ENCODE results near the gene ARHGEF40.

ARHGEF40 gene

DNA sequence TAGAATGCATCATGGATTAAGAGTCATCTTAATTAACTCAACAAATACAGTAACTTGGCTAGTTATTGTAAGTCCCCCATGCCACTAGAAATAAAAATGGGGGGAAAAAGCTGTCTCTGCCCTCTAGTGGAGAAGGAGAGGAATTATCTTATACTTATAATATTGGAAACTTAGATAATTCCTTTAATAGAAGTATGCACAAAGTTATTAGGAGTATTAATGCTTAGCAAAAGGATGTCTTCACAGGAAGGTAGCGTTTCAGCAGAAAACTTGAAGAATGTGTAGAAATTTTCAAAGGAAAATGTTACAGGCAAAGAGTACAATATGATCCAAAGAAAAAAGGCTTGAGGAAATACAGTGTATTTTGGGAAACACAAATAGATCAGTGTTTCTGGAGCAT, 65.9 kb downstream of the ARHGEF40 start:
- DNase-seq = no peak
